ENCODE measurements around the gene BNC1. TPM values are rescaled to one million over a fixed set of nuclear protein-coding genes. Genes with fewer than 3 reads are reported as not detected.

The BNC1 gene
- total RNA-seq, 1 experiment from 2014 or later, result 12.1 TPM

- no peak overlapping the region for H3K27ac ChIP-seq
- no peak for DNase-seq (ENCODE audit: low read depth in 1 of 2, low spot score in 2 of 2)
- H3K36me3 ChIP-seq, result no peaks in the 10 kb centered on the region
- H3K27me3 ChIP-seq (replicated peaks), result no peaks in the 10 kb centered on the region
- H3K4me1 ChIP-seq (replicated peaks), result peaks cover 9% of the 10 kb centered on the region
- no peak overlapping the region for H3K4me3 ChIP-seq
- H3K9me3 ChIP-seq (replicated peaks), result no peaks in the 10 kb centered on the region
Observed at GRCh38 chr15:83310521-83311456, 26.3 kb upstream of the BNC1 start.

- no peaks in the 10 kb centered on the region for H3K36me3 ChIP-seq
- H3K4me3 ChIP-seq, result no peak overlapping the region
- DNase-seq (ENCODE audit: low read depth in 1 of 2, low spot score in 2 of 2), result no peak
Observed at GRCh38 chr15:83308671-83309070, 24.2 kb upstream of the BNC1 start.

DNA sequence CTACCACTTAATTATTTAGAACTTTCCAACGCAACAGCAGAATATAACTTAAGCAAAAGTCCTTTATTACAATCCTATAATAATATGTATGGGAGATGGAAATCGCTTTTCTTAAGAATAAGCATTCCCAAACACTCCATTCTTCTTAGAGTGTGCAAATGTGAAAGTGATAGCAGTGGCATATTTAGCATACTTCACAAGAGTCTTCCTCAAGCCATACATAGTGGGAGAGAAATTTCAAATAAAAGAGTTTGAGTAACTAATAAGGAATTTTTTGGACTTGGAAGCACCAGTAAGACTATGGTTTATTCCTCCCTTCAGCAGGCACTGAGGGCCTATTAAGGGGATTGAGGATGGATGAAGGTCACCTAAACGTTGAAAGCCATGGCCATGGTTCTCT, 22.1 kb upstream of the BNC1 start:
- Histone ChIP-seq H3K27me3 (replicated peaks) (no peaks in the 10 kb centered on the region), H3K27ac (no peak overlapping the region), H3K4me3 (no peak overlapping the region), H3K4me1 (replicated peaks) (peaks cover 10% of the 10 kb centered on the region), H3K36me3 (no peaks in the 10 kb centered on the region), H3K9me3 (replicated peaks) (no peaks in the 10 kb centered on the region)
- DNase-seq (ENCODE audit: low read depth in 1 of 2, low spot score in 2 of 2), result no peak

More at GRCh38 chr15:83308671-83309070, 24.2 kb upstream of the BNC1 start:
- Histone ChIP-seq H3K27me3 (replicated peaks) (no peaks in the 10 kb centered on the region), H3K4me1 (replicated peaks) (peaks cover 10% of the 10 kb centered on the region), H3K9me3 (replicated peaks) (no peaks in the 10 kb centered on the region), H3K27ac (no peak overlapping the region)

- H3K27ac ChIP-seq, result no peak overlapping the region
- no peaks in the 10 kb centered on the region for H3K36me3 ChIP-seq
- no peak for DNase-seq (ENCODE audit: low read depth in 1 of 2, low spot score in 2 of 2)
- no peak overlapping the region for H3K4me3 ChIP-seq
- H3K4me1 ChIP-seq (replicated peaks), result peaks cover 10% of the 10 kb centered on the region
- H3K27me3 ChIP-seq (replicated peaks), result no peaks in the 10 kb centered on the region
- H3K9me3 ChIP-seq (replicated peaks), result no peaks in the 10 kb centered on the region
Observed at GRCh38 chr15:83305704-83306291, 21.3 kb upstream of the BNC1 start.

- no peak overlapping the region for H3K27ac ChIP-seq
- H3K4me1 ChIP-seq (replicated peaks), result peaks cover 10% of the 10 kb centered on the region
- H3K9me3 ChIP-seq (replicated peaks), result no peaks in the 10 kb centered on the region
- H3K4me3 ChIP-seq, result no peak overlapping the region
- H3K36me3 ChIP-seq, result no peaks in the 10 kb centered on the region
- DNase-seq (ENCODE audit: low read depth in 1 of 2, low spot score in 2 of 2), result no peak
- H3K27me3 ChIP-seq (replicated peaks), result no peaks in the 10 kb centered on the region
Observed at GRCh38 chr15:83304861-83305703, 20.6 kb upstream of the BNC1 start.

DNA sequence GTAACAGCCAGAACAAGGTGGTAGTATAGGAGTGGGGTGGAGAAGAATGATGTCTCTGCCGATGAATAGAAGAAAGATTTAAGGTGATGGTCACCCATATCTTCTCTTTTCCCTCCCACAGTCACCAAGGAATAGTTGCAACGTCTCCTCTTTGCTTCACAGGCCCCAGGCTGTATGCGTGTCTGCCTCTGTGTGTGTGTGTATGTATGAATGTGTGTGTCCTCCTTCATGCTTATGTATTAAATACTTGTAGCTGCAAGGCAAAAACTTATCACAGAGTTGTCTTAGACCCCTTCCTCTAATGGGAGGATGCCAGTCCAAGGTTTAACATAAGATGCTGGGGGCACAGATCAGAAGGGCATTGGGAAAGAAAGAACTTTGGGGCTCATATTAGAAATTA, 19.1 kb upstream of the BNC1 start:
- Histone ChIP-seq H3K36me3 (no peaks in the 10 kb centered on the region), H3K4me1 (replicated peaks) (peaks cover 10% of the 10 kb centered on the region), H3K9me3 (replicated peaks) (no peaks in the 10 kb centered on the region; the same call in 1 of the 2 replicates), H3K27me3 (replicated peaks) (no peaks in the 10 kb centered on the region), H3K27ac (no peak overlapping the region), H3K4me3 (no peak overlapping the region)
- DNase-seq (ENCODE audit: low read depth in 1 of 2, low spot score in 2 of 2), result no peak

- no peak for DNase-seq (ENCODE audit: low read depth in 1 of 2, low spot score in 2 of 2)
- H3K4me1 ChIP-seq (replicated peaks), result peaks cover 1% of the 10 kb centered on the region; the same call in 1 of the 2 replicates
- no peaks in the 10 kb centered on the region for H3K36me3 ChIP-seq
Observed at GRCh38 chr15:83300826-83301225, 16.4 kb upstream of the BNC1 start.

GRCh38 chr15:83299462-83299861, 15.0 kb upstream of the BNC1 start:
- no peaks in the 10 kb centered on the region for H3K36me3 ChIP-seq
- DNase-seq (ENCODE audit: low read depth in 1 of 2, low spot score in 2 of 2), result no peak
- H3K27me3 ChIP-seq (replicated peaks), result no peaks in the 10 kb centered on the region
- H3K4me1 ChIP-seq (replicated peaks), result no peaks in the 10 kb centered on the region
- no peaks in the 10 kb centered on the region; the same call in 1 of the 2 replicates for H3K9me3 ChIP-seq (replicated peaks)
- no peak overlapping the region for H3K27ac ChIP-seq
- H3K4me3 ChIP-seq, result no peak overlapping the region

More at GRCh38 chr15:83300826-83301225, 16.4 kb upstream of the BNC1 start:
- Histone ChIP-seq H3K27me3 (replicated peaks) (no peaks in the 10 kb centered on the region), H3K4me3 (no peak overlapping the region), H3K9me3 (replicated peaks) (no peaks in the 10 kb centered on the region; the same call in 1 of the 2 replicates), H3K27ac (no peak overlapping the region)

GRCh38 chr15:83295417-83295816, 11.0 kb upstream of the BNC1 start:
- Histone ChIP-seq H3K4me3 (no peak overlapping the region), H3K27ac (no peak overlapping the region), H3K4me1 (replicated peaks) (no peaks in the 10 kb centered on the region), H3K9me3 (replicated peaks) (no peaks in the 10 kb centered on the region; the same call in none of the 2 replicates), H3K27me3 (replicated peaks) (no peaks in the 10 kb centered on the region), H3K36me3 (no peaks in the 10 kb centered on the region)
- no peak for DNase-seq (ENCODE audit: low read depth in 1 of 2, low spot score in 2 of 2)

- Histone ChIP-seq H3K27ac (no peak overlapping the region), H3K36me3 (no peaks in the 10 kb centered on the region), H3K9me3 (replicated peaks) (no peaks in the 10 kb centered on the region; the same call in 1 of the 2 replicates), H3K4me1 (replicated peaks) (peaks cover 15% of the 10 kb centered on the region), H3K4me3 (no peak overlapping the region), H3K27me3 (replicated peaks) (no peaks in the 10 kb centered on the region)
- no peak for DNase-seq (ENCODE audit: low read depth in 1 of 2, low spot score in 2 of 2)
Observed at GRCh38 chr15:83293201-83293600, 8.7 kb upstream of the BNC1 start.

DNA sequence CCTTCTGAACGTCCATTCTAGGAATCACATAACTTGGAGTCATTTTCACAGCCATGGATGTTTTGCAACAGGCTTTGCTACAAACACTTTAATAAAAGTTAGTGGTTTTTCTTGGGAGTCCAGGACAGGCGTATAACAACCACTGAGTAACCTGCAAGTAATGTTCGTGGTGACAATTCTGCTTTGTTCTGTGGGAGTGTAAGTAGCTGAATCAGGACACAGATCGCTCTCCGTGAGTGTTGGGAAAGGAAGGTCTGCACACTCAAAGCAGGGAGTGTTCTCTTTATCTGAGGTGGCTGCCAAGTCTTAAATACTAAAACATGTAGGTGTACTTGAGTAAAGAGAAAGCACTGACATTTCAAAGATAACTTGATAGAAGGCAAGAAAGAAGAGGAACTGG, 7.9 kb upstream of the BNC1 start:
- Histone ChIP-seq H3K4me1 (replicated peaks) (peaks cover 21% of the 10 kb centered on the region), H3K36me3 (no peaks in the 10 kb centered on the region), H3K27me3 (replicated peaks) (no peaks in the 10 kb centered on the region), H3K4me3 (no peak overlapping the region), H3K9me3 (replicated peaks) (no peaks in the 10 kb centered on the region; the same call in 1 of the 2 replicates), H3K27ac (no peak overlapping the region)
- DNase-seq (ENCODE audit: low read depth in 1 of 2, low spot score in 2 of 2), result no peak

DNA sequence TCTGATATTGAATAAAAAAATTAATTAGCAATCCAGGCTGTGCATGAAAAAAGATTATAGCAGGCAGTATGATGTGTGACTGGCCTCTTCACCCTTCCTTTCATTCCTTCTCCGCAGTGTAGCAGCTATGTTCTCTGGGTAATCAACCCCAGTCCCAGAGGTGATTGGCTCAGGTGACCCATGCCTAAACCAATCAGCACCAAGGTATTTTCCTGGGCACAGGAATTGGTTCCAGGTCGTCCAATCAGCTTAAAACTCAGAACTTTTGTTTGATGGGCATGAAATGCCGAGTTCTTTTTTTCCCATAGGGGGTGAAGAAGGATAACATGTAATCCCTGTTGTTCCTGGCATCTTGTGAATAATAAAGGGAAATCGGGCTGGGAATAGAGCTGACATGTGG, 5.8 kb upstream of the BNC1 start:
- no peak overlapping the region for H3K4me3 ChIP-seq
- peaks cover 42% of the 10 kb centered on the region for H3K4me1 ChIP-seq (replicated peaks)
- no peaks in the 10 kb centered on the region for H3K36me3 ChIP-seq
- H3K9me3 ChIP-seq (replicated peaks), result no peaks in the 10 kb centered on the region; the same call in 1 of the 2 replicates
- no peak for DNase-seq (ENCODE audit: low read depth in 1 of 2, low spot score in 2 of 2)
- no peaks in the 10 kb centered on the region for H3K27me3 ChIP-seq (replicated peaks)
- no peak overlapping the region for H3K27ac ChIP-seq

DNA sequence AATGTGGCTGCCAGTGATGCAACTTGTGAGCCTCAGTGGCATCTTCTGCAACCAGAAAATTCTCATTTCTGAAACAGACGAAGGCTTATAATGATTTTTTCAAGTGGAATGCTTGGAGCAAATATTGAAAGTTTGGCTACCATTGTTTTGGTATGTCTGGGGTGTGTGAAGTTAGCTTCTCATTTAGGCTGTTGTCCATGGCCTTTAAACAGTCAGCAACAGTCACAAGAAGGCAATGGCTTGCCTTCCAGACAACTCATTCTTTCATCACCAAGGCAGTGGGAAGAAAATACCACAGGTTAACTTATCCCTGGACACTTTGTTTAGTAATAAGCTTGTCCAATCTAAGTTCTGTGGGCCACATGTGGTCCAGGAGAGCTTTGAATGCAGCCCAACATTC, 4.7 kb upstream of the BNC1 start:
- no peaks in the 10 kb centered on the region; the same call in 1 of the 2 replicates for H3K9me3 ChIP-seq (replicated peaks)
- H3K36me3 ChIP-seq, result no peaks in the 10 kb centered on the region
- no peak overlapping the region for H3K4me3 ChIP-seq
- no peaks in the 10 kb centered on the region for H3K27me3 ChIP-seq (replicated peaks)
- no peak for DNase-seq (ENCODE audit: low read depth in 1 of 2, low spot score in 2 of 2)
- H3K27ac ChIP-seq, result 0 out of 2 replicates have a peak overlapping the region, but pooled peaks have one; percentile 87
- peaks cover 48% of the 10 kb centered on the region for H3K4me1 ChIP-seq (replicated peaks)

Data from SJSA1 (cell line).